Activated effector memory CD4-positive, alpha-beta T cell treated with Interleukin-2 at 50 U/mL for 16 hours (primary cell): ENCODE data around the gene YPEL1.
A peak's percentile ranks its signal among the peaks of the same experiment; 100 is the strongest.

Source experiments
- DNase-seq: peaks from one replicate; pipeline ENCODE4 v3.0.0-alpha.2; 2020

The YPEL1 gene

GRCh38 chr22:21735200-21736083 is at the start of gene YPEL1:
TSS of gene YPEL1 (minus strand) at chr22:21735794. CDS start at chr22:21710744, 25,050 bp downstream.
- DNase-seq = peak; percentile 95

GRCh38 chr22:21780259-21780658 is 44.7 kb upstream of the YPEL1 start:
- DNase-seq = no peak

- no peak for DNase-seq
These were observed 43.9 kb upstream of the YPEL1 start for GRCh38 chr22:21779444-21779843.

- no peak for DNase-seq
These were observed 43.2 kb upstream of the YPEL1 start for GRCh38 chr22:21778705-21779363.

GRCh38 chr22:21771631-21771976 is 36.0 kb upstream of the YPEL1 start:
- no peak for DNase-seq

- DNase-seq = no peak
These were observed 32.8 kb upstream of the YPEL1 start for GRCh38 chr22:21768435-21768834.

- peak; percentile 50 for DNase-seq
These were observed 31.3 kb upstream of the YPEL1 start for GRCh38 chr22:21766691-21767462.

GRCh38 chr22:21765909-21766529 is 30.4 kb upstream of the YPEL1 start:
- DNase-seq = no peak

GRCh38 chr22:21764038-21764804 is 28.6 kb upstream of the YPEL1 start:
- no peak for DNase-seq

GRCh38 chr22:21762712-21763581 is 27.4 kb upstream of the YPEL1 start:
- peak; percentile 8 for DNase-seq

GRCh38 chr22:21761994-21762680 is 26.5 kb upstream of the YPEL1 start:
- DNase-seq = no peak

- no peak for DNase-seq
These were observed 25.5 kb upstream of the YPEL1 start for GRCh38 chr22:21761086-21761485.

GRCh38 chr22:21760640-21761039 is 25.0 kb upstream of the YPEL1 start:
- no peak for DNase-seq

- no peak for DNase-seq
These were observed 24.2 kb upstream of the YPEL1 start for GRCh38 chr22:21759646-21760376.

- DNase-seq = no peak
These were observed 23.5 kb upstream of the YPEL1 start for GRCh38 chr22:21759093-21759492.

GRCh38 chr22:21758091-21758864 is 22.7 kb upstream of the YPEL1 start:
- no peak for DNase-seq

GRCh38 chr22:21755851-21756284 is 20.3 kb upstream of the YPEL1 start:
- no peak for DNase-seq

- no peak for DNase-seq
These were observed 18.9 kb upstream of the YPEL1 start for GRCh38 chr22:21754523-21754922.
